AG04450 (cell line): ENCODE results near the gene RPP14. TPM values are rescaled to one million over a fixed set of nuclear protein-coding genes. Genes with fewer than 3 reads are reported as not detected.

Experiments used
- CTCF ChIA-PET: fragments of 300-600, 350-600 bp; formaldehyde crosslinking; extraction: SDS; loops from one replicate; lab custom pipeline; 2022; ENCODE audit warnings: antibody characterized with exemption, inconsistent platforms; lab: Charles Lee
- POLR2A ChIA-PET: fragments of 350-600 bp; formaldehyde crosslinking; extraction: SDS; loops from one replicate; lab custom pipeline; 2021; ENCODE audit warnings: antibody characterized with exemption, inconsistent platforms; lab: Yijun Ruan, JAX
- DNase-seq: peaks from one replicate; pipeline ENCODE4 v3.0.0-alpha.2; 2011; ENCODE audit warnings: low read depth, low spot score
- H3K27ac ChIP-seq: one replicate; pipeline ENCODE4 v1.5.1; 2012; ENCODE audit warnings: low read depth, low read length, control low read depth
- H3K27me3 ChIP-seq: one replicate; pipeline ENCODE4 v1.6.0; 2012; ENCODE audit warnings: low read length; ENCODE audit not compliant: control insufficient read depth, insufficient read depth
- H3K4me3 ChIP-seq: 2 replicates; pipeline ENCODE4 v1.5.1; 2011; ENCODE audit warnings: mild to moderate bottlenecking, low read depth, low read length, control low read depth
- H3K9me3 ChIP-seq: 2 replicates; pipeline ENCODE4 v1.5.1; 2012; ENCODE audit warnings: low read length; ENCODE audit not compliant: control insufficient read depth, insufficient read depth
- polyA plus RNA-seq: library from polyadenylated mRNA; depleted of rRNA; stranded (reverse); fragments of >200 nt; gene quantifications from 2 replicates; pipeline ENCODE4 v1.2.3, GENCODE V29; 2011
- TF ChIP-seq, protein P1 (sequence below): IDR thresholded peaks from 2 replicates; pipeline ENCODE4 v1.5.1; 2011; ENCODE audit warnings: low read depth, low read length, control low read depth, inconsistent platforms

Gene RPP14
- polyA plus RNA-seq, 1 experiment: 18.5 TPM

DNA sequence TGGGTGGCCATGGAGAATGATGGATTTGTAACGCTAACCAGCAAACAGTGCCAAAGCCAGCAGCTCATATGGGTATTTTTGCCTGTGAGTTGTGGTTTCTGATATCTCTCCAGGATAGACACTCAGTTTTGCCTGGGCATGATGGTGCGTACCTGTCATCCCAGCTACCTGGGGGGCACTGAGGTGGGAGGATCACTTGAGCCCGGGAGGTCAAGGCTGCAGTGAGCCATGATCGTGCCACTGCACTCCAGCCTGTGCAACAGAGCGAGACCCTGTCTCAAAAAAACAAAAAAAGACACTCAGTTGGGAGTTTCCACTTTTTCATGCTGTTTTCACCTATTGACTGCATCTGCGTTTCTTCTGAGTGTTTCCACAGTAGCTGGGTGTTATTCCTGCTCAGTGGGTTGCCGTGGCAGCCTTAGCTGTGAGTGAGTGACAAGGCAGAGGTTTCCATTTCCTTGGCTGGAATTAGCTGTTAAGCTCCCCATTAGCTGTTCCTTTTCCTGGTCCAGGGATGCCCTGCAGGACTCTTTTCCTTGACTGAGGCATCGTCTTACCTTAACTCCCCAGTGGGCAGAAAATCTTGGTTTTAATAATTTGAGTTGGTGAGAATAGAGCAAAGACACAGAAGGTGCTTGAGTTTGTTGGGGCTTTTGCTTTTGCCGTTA is 14.2 kb upstream of the RPP14 start:
- H3K27me3 ChIP-seq: no peaks in the 10 kb centered on the region
- H3K27ac ChIP-seq: no peak overlapping the region
- TF ChIP-seq, protein P1, sequence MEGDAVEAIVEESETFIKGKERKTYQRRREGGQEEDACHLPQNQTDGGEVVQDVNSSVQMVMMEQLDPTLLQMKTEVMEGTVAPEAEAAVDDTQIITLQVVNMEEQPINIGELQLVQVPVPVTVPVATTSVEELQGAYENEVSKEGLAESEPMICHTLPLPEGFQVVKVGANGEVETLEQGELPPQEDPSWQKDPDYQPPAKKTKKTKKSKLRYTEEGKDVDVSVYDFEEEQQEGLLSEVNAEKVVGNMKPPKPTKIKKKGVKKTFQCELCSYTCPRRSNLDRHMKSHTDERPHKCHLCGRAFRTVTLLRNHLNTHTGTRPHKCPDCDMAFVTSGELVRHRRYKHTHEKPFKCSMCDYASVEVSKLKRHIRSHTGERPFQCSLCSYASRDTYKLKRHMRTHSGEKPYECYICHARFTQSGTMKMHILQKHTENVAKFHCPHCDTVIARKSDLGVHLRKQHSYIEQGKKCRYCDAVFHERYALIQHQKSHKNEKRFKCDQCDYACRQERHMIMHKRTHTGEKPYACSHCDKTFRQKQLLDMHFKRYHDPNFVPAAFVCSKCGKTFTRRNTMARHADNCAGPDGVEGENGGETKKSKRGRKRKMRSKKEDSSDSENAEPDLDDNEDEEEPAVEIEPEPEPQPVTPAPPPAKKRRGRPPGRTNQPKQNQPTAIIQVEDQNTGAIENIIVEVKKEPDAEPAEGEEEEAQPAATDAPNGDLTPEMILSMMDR: no peak
- CTCF ChIA-PET: interaction anchor here (0.8 to 2.0 kb wide), 4 partner anchors 8 to 114 kb away, joined by 3 to 4 read pairs (median 3); partner anchors contain the start of gene RPP14
- H3K9me3 ChIP-seq: peaks cover 3% of the 10 kb centered on the region; the same call in 1 of the 2 replicates
- H3K4me3 ChIP-seq: no peak overlapping the region
- no peak for DNase-seq
- POLR2A ChIA-PET: no interaction called here

DNA sequence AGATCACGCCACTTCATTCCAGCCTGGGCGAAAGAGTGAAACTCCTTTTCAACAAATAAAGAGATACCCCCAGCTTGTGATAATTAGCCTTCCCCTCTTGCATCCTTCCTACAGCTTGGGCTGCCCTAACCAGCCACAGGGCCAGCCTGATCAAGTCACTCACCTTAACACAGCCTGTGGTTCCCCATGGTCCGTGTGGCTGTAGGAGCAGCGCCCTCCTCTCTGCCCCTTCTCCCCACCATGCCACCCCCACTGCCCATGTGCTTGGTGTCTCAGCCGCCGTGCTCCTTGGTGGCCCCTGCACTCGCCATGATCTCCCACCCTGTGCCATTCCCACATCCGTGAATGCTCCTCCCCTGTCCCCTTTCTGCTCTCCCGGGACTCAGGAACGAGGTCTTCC is 13.2 kb upstream of the RPP14 start:
- ChIA-PET CTCF (interaction anchor here (1.2 to 2.0 kb wide), 2 partner anchors 105 to 115 kb away, joined by 3 to 4 read pairs; no protein-coding TSS in a partner anchor), POLR2A (no interaction called here)
- no peaks in the 10 kb centered on the region for H3K27me3 ChIP-seq
- TF ChIP-seq, protein P1: no peak
- H3K27ac ChIP-seq: no peak overlapping the region
- no peak for DNase-seq
- no peak overlapping the region for H3K4me3 ChIP-seq
- H3K9me3 ChIP-seq: peaks cover 3% of the 10 kb centered on the region; the same call in 1 of the 2 replicates

DNA sequence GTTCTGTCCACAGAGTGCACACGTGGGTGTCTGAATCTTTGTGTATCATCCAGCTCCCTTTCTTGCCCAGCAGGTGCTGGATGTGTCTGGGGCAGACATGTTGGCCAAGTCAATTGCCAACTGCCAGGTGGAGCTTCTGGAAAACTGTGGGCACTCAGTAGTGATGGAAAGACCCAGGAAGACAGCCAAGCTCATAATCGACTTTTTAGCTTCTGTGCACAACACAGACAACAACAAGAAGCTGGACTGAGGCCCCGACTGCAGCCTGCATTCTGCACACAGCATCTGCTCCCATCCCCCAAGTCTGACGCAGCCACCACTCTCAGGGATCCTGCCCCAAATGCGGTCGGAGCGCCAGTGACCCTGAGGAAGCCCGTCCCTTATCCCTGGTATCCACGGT is 12.5 kb upstream of the RPP14 start:
- TF ChIP-seq, protein P1: no peak
- Histone ChIP-seq H3K4me3 (no peak overlapping the region), H3K27me3 (peaks cover 2% of the 10 kb centered on the region), H3K27ac (no peak overlapping the region), H3K9me3 (peaks cover 3% of the 10 kb centered on the region; the same call in 1 of the 2 replicates)
- no peak for DNase-seq
- ChIA-PET CTCF (interaction anchor here (2.0 to 3.6 kb wide), 2 partner anchors 13 to 106 kb away, joined by 4 to 23 read pairs; partner anchors contain the start of genes HTD2 and RPP14), POLR2A (no interaction called here)

DNA sequence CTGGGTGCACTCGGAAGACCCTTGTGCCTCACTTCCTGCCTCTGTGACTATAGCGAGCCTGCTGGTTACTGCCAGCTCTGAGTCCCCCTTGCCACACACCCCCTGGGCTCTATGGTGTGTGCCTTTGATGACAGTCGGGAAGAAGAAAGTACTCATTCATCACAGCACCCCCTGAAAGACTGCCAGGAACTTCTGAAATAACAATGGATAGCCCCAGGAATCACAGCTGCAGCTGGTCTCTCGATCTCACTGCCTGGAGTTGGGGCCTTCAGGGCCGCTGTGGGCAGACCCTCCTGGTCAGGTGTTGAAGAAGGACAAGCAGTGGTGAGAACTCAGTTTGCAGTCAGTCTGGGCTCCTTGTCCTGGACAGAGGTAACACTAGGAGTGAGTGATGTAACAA is 9.8 kb upstream of the RPP14 start:
- no peak overlapping the region for H3K4me3 ChIP-seq
- TF ChIP-seq, protein P1: no peak
- H3K27ac ChIP-seq: no peak overlapping the region
- POLR2A ChIA-PET: no interaction called here
- no peaks in the 10 kb centered on the region for H3K9me3 ChIP-seq
- DNase-seq: no peak
- CTCF ChIA-PET: interaction anchor here (1.3 to 10.7 kb wide), 3 partner anchors 10 to 119 kb away, joined by 3 to 216 read pairs (median 23); partner anchors contain the start of genes HTD2 and RPP14
- H3K27me3 ChIP-seq: peaks cover 6% of the 10 kb centered on the region

DNA sequence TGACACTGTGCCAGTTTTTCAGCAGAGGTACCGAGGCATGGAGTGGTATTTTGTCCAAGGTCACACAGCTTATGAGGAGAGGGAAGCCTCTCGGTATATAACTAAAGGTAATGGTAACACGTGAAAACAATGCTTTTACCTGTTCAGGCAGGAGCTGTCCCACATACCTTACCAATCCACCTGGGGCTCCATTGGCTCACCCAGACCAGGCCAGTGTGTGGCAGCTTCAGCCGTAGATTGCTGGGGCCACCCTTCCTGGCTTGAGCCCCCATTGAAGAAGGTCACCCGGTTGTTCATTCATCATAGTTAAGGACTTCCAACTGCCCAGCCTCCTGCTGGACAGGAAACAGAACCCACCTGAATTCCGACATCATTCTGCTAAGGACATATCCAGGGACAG is 9.2 kb upstream of the RPP14 start:
- Histone ChIP-seq H3K27me3 (peaks cover 8% of the 10 kb centered on the region), H3K4me3 (no peak overlapping the region), H3K9me3 (no peaks in the 10 kb centered on the region), H3K27ac (no peak overlapping the region)
- TF ChIP-seq, protein P1: no peak
- ChIA-PET CTCF (interaction anchor here (1.3 to 10.7 kb wide), 3 partner anchors 10 to 120 kb away, joined by 3 to 216 read pairs (median 23); partner anchors contain the start of genes HTD2 and RPP14), POLR2A (no interaction called here)
- no peak for DNase-seq
